GM19099 (cell line): Measurements from ENCODE around the gene ARHGEF39.

Experiments used
- POLR2A ChIP-seq: IDR thresholded peaks from 3 replicates; pipeline ENCODE4 v1.6.1; 2011; ENCODE audit warnings: low read depth; ENCODE audit not compliant: insufficient read length; ENCODE audit errors: extremely low read depth

ARHGEF39 gene

GRCh38 chr9:35673132-35674024 is 8.4 kb upstream of the ARHGEF39 start, which contains the start of gene CA9:
Gene CA9 (plus strand): TSS chr9:35673928. CDS start chr9:35673960, 32 bp downstream.
- no peak for TF ChIP-seq POLR2A

- no peak for TF ChIP-seq POLR2A
Observed at GRCh38 chr9:35669331-35670145, 4.5 kb upstream of the ARHGEF39 start.

- no peak for TF ChIP-seq POLR2A
Observed at GRCh38 chr9:35667939-35668338, 2.9 kb upstream of the ARHGEF39 start.

- no peak for TF ChIP-seq POLR2A
Observed at GRCh38 chr9:35666549-35666948, 1.6 kb upstream of the ARHGEF39 start.

- TF ChIP-seq POLR2A: no peak
Observed at GRCh38 chr9:35666045-35666444, 1.1 kb upstream of the ARHGEF39 start.

GRCh38 chr9:35665471-35665818 is 450 bp upstream of the ARHGEF39 start:
- TF ChIP-seq POLR2A: no peak

- no peak for TF ChIP-seq POLR2A
Observed at GRCh38 chr9:35662437-35662836, 2.6 kb downstream of the ARHGEF39 start.

- no peak for TF ChIP-seq POLR2A
Observed at GRCh38 chr9:35661756-35662350, 3.1 kb downstream of the ARHGEF39 start.

GRCh38 chr9:35660966-35661415 is 4.0 kb downstream of the ARHGEF39 start:
- TF ChIP-seq POLR2A: no peak

- TF ChIP-seq POLR2A: no peak
Observed at GRCh38 chr9:35659340-35659739, 5.7 kb downstream of the ARHGEF39 start.

GRCh38 chr9:35658968-35659220 is 6.1 kb downstream of the ARHGEF39 start:
- no peak for TF ChIP-seq POLR2A

GRCh38 chr9:35658137-35658967 is 6.6 kb downstream of the ARHGEF39 start, which contains the start of gene CCDC107:
Gene CCDC107 (plus strand): TSS chr9:35658292. CDS start chr9:35658380, 88 bp downstream.
- peak; percentile 89 for TF ChIP-seq POLR2A

- peak; percentile 2 for TF ChIP-seq POLR2A
Observed at GRCh38 chr9:35657546-35658136, 7.4 kb downstream of the ARHGEF39 start, which contains the start of gene RMRP. Gene RMRP (minus strand): TSS chr9:35658019.
